ENCODE measurements around the gene TCF7L2. TPM values are rescaled to one million over a fixed set of nuclear protein-coding genes. Genes with fewer than 3 reads are reported as not detected.

The TCF7L2 gene
- total RNA-seq, 1 experiment from 2014 or later: 45.2 TPM

- ChIA-PET POLR2A (no interaction called here), CTCF (no interaction called here)
- Histone ChIP-seq H3K27me3 (ENCODE audit: control insufficient read depth, insufficient read depth, low read length) (no peaks in the 10 kb centered on the region), H3K4me3 (ENCODE audit: low read depth in 2 of 2, low read length in 2 of 2) (no peak overlapping the region), H3K36me3 (ENCODE audit: control insufficient read depth, insufficient read depth, low read length) (no peaks in the 10 kb centered on the region), H3K4me1 (ENCODE audit: control insufficient read depth, insufficient read depth, low read length) (peaks cover 66% of the 10 kb centered on the region), H3K9me3 (ENCODE audit: control insufficient read depth, insufficient read depth, low read depth, low read length) (no peaks in the 10 kb centered on the region), H3K27ac (ENCODE audit: low read length) (peak overlapping the region; percentile 6; the same call in 1 of the 2 replicates)
- ATAC-seq (no peak), DNase-seq (ENCODE audit: low read depth, low spot score) (no peak)
- in situ Hi-C loops (cut with HindIII; ENCODE audit: low pct_unique_long_range_greater_than_20kb, low sequenced_read_pairs) (no loop called here), intact Hi-C loops (cut with micrococcal nuclease; ENCODE audit: unreplicated experiment) (no loop called here)
- TF ChIP-seq SIN3A (IDR thresholded peaks at IDR 0.05; ENCODE audit: borderline replicate concordance, insufficient read depth, low read depth, low read length) (no peak), POLR2AphosphoS5 (IDR thresholded peaks at IDR 0.05; ENCODE audit: low read depth, low read length) (no peak), REST (IDR thresholded peaks at IDR 0.05; ENCODE audit: insufficient read depth in 1 of 2, low read depth in 2 of 2, low read length in 1 of 2) (no peak), TCF7L2 (IDR thresholded peaks at IDR 0.05; ENCODE audit: low read depth, low read length) (no peak), CTCF (IDR thresholded peaks at IDR 0.05) (no peak)
- no TSS peak for BruUV-seq (replicated peaks)
These were observed 54.1 kb downstream of the TCF7L2 start for GRCh38 chr10:113004069-113004618.

DNA sequence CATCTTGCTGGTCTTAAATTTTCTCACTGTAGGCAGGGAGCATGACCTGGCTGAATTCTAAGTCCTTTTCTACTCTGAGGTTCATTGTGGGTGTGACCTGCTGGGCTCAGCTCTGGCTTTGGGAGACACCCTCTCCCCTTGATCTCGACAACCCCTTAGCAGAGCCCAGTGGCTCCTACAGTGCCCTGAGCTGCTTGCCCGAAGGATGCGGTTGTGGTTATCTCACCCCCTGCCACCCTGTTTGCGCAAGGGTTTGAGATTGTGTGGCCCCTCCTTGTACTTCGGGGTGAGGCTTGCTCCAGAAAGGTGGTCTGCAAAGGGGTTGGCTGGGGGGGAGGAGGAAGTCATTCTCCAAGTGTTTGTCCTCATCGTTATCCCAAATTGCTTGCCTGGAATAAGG is 55.3 kb downstream of the TCF7L2 start:
- ATAC-seq: no peak

More for the DNA sequence above, 55.3 kb downstream of the TCF7L2 start:
- no peak for DNase-seq (ENCODE audit: low read depth, low spot score)
- in situ Hi-C loops (cut with HindIII; ENCODE audit: low pct_unique_long_range_greater_than_20kb, low sequenced_read_pairs) (no loop called here), intact Hi-C loops (cut with micrococcal nuclease; ENCODE audit: unreplicated experiment) (no loop called here)
- peaks cover 54% of the 10 kb centered on the region for H3K4me1 ChIP-seq (ENCODE audit: control insufficient read depth, insufficient read depth, low read length)
- TF ChIP-seq SIN3A (IDR thresholded peaks at IDR 0.05; ENCODE audit: borderline replicate concordance, insufficient read depth, low read depth, low read length): no peak
- no peak for TF ChIP-seq REST (IDR thresholded peaks at IDR 0.05; ENCODE audit: insufficient read depth in 1 of 2, low read depth in 2 of 2, low read length in 1 of 2)
- no peak for TF ChIP-seq TCF7L2 (IDR thresholded peaks at IDR 0.05; ENCODE audit: low read depth, low read length)
- TF ChIP-seq POLR2AphosphoS5 (IDR thresholded peaks at IDR 0.05; ENCODE audit: low read depth, low read length): no peak
- TF ChIP-seq CTCF (IDR thresholded peaks at IDR 0.05): no peak
- no peaks in the 10 kb centered on the region for H3K9me3 ChIP-seq (ENCODE audit: control insufficient read depth, insufficient read depth, low read depth, low read length)
- CTCF ChIA-PET: no interaction called here
- POLR2A ChIA-PET: no interaction called here
- no peak overlapping the region for H3K4me3 ChIP-seq (ENCODE audit: low read depth in 2 of 2, low read length in 2 of 2)
- H3K36me3 ChIP-seq (ENCODE audit: control insufficient read depth, insufficient read depth, low read length): no peaks in the 10 kb centered on the region
- H3K27ac ChIP-seq (ENCODE audit: low read length): no peak overlapping the region
- no TSS peak for BruUV-seq (replicated peaks)
- no peaks in the 10 kb centered on the region for H3K27me3 ChIP-seq (ENCODE audit: control insufficient read depth, insufficient read depth, low read length)
